ENCODE measurements around the gene DNAJC11. TPM values are rescaled to one million over a fixed set of nuclear protein-coding genes. Genes with fewer than 3 reads are reported as not detected.
"Not testable (repeated sequence)": the region's sequence is repeated elsewhere in the genome, so short reads cannot be mapped to it uniquely, and the experiment has no call there.

DNAJC11 gene
- total RNA-seq, 1 experiment from 2014 or later: 41.1 TPM

DNA sequence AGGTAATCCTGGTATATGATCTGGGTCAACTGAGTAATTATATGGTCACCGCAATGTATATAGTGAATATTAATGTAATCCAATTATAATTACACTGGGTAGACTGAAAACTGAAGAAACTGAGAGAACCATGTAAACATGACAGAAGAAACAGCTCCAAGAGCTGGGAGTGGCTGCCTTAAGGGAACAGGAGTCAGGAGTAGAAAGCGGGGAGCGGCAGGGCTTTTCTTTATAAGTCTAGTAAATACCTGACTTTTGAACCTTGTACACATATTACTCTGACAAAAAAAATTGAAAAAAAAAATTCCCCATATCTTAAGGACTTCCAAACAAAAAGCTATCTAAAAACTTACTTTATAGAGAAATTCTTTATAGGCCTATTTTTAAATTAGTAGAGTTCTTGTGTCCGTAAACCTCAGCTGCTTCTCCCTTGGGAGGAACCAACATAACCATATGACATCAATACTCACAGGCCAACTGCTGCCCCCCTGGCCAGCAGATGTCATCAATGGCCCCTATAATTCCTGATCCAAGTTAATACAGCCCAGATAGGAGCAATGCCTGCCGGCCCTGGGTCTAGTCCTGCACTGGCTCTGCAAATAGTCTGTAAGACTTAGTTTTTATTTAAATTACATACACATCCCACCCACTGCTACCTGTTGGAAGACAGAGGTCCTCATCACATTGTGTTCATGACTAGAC lies 43.1 kb downstream of the DNAJC11 start:
- DNase-seq (ENCODE audit: extremely low read depth, low read depth): no peak

DNA sequence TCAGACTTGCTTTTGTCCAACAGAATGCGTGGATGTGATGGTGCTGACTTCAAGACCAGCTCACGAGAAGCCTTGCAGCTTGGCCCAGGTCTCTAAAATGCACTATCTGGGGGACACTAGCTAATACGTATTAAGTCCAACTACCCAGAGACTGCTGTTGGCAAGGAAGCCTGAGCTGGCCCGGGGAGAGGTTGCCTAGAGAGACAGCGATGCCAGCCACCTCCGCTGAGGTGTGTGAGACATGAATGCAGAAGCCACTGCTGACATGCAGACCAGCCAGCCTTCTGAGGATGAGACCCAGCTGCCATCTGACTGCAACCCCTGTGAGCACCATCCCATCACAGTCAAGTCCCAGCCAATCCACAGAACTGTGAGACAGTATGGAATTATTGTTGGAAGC lies 44.5 kb downstream of the DNAJC11 start:
- DNase-seq (ENCODE audit: extremely low read depth, low read depth): no peak

DNA sequence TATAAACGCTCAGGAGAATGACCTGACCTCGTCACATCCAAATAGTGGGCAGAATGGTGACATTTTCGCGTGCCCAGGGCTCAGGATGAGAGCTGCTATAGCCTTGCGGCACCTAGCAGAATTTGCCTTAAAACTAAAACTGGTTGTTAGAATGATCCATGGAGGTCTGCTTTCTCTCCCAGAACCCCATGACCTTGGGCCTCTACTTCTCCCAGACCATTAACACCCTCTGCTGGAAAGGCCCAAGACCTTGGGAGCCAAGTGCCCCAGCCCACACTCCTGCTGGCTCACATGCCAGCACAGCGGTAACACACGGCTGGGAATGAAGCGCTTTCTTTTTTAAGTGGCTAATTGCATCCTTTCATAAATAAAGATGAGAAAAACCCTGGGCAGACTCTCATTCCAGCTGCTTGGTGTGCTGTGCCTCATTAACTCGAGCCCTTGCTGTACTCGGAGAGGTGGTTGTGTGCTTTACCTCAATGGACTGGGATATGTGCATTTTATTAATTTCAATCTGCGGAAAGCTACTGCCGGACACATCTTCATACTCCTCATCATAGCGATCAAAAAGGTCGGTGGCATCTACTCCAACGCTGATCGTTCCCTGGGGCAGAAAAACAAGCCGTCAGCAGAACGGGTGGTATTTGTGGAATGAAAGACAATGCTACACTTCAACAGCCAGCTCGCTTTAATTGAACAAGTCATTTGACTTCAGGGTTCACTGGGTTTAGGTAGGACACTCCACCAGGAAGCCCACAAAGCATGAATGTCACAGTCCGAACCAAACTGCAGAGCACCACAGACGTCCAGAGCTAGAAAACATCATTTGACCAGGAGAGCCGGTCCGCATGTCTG lies 48.0 kb downstream of the DNAJC11 start:
- no peak for DNase-seq (ENCODE audit: extremely low read depth, low read depth)

DNA sequence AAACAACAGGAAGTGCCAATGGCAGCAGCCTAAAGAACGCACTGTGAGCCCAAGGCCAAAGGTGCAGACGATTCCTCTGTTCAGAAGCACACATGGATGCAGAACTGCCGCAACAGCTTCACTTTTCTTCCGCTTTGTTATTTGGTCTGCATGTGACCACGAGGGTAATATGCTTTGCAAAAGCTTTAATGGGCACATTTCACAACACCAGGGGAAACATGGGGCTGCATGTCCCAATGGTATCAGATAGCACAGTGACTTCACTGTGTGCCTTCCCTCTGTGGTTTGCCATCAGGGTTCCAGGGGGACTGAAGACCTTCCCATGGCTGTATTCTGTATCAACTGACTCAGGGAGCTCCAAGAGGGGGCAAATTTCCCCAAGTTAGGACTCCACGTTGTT lies 48.6 kb downstream of the DNAJC11 start:
- DNase-seq (ENCODE audit: extremely low read depth, low read depth): no peak

DNA sequence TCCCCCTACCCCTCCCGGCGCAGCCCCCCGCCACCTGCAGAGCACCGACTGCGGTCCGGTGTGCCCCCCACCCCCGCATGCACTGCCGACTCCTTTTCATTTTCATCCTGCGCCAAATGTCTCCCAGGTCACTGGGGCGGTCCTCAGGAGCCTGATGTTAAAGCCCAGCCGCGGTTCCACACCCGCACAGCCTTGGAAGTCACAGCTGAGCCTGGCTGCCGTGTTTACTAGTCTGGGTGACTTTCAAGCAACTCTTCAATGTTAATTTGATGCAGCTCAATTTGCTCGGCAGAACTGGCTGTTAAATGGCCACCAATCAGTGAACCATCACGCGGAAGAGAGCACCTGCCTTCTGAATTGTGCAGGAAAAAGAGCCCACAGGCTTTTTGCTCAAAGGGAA lies 49.7 kb downstream of the DNAJC11 start:
- no peak for DNase-seq (ENCODE audit: extremely low read depth, low read depth)

DNA sequence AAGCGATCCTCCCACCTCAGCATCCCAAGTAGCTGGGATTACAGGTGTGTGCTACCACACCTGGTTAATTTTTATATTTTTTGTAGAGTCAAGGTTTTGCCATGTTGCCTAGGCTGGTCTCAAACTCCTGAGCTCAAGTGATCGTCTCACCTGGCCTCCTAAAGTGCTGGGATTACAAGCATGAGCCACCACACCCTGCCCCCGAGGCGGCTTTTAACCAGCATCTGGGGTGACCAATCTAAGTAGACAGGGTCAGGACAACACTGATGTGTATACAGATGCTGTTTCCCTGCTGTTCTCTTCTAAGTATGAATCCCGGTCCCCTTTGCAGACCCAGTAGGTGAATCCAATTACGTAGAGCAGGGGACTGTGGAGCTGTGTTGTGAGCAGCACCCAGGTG lies 53.1 kb downstream of the DNAJC11 start:
- DNase-seq (ENCODE audit: extremely low read depth, low read depth): no peak

DNA sequence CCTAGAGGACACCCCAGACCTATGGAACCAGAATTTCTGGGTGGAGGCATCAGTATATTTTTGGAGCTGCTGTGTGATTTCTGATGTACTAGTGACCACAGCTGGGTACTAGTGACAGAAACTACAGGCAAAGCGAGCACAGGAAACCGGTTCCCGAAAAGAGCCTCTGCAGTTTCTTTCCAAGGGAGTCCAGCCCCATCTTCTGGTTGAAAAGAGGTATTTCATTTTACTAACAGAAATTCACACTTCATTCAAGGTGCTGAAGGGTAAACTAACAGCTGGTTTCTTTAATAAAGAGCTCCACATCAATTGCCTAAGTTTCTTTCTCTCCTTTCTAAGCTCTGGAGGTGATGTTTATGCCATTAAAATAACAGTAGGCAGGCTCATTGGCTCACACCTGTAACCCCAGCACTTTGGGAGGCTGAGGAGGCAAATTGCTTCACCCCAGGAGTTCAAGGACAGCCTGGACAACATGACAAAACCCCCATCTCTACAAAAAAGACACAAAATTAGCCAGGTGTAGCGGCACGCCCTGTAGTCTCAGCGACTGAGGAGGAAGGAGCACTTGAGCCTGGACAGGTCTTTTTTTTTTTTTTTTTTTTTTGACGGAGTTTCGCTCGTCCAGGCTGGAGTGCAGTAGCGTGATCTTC lies 55.0 kb downstream of the DNAJC11 start:
- peak; percentile 18 for DNase-seq (ENCODE audit: extremely low read depth, low read depth)

DNA sequence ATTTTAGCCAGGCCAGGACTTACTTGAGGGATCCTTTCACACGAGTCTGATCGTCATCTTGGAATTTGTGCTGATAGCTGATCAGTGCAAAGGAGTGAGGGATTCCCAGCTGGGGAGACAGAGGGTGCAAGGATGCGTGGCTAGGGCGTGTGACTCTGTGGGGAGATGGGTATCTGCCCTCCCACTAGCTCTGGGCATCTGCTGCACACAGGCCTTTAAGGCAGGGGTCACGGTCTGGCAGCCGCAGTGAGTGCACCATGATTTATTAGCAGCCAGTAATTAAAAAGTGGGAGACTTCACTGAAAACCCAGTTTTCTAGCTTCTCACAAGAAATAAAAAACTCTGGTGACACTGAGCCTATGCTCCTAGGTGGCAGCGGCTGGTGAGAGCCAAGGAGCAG lies 56.6 kb downstream of the DNAJC11 start:
- DNase-seq (ENCODE audit: extremely low read depth, low read depth): no peak

DNA sequence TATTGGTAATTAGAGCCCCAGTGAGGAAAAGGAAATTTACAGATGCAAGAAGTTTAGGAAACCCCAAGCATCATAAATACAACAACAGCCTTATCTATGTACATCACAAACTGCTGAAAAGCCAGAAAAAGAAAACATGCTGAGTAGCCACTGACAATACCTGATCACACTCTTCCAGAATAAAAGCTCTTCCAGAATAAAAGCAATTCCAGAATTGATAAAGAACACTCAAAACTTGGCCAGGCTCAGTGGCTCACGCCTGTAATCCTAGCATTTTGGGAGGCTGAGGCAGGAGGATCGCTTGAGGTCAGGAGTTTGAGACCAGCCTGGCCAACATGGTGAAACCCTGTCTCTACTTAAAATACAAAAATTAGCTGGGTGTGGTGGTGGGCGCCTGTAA lies 60.7 kb downstream of the DNAJC11 start:
- DNase-seq (ENCODE audit: extremely low read depth, low read depth): not testable (repeated sequence)

DNA sequence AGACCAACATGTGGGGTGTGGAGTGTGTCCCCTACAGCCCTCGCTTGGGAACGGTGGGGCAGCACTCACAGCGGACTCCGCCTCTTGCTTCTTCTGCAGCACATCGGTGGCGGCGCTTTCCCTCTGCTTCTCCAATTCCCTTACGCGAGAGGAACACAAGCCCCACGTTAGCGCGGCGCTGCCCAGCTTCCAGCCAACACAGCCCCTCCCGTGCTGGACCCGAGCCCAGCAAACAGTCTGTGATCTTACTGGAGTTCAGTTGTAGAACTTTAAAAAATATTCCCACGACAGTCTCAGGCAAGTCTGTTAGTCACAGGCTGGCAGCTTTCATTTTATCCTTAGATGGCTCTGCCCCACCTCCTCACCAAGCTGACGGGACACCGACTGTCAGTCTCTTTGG lies 63.4 kb downstream of the DNAJC11 start:
- DNase-seq (ENCODE audit: extremely low read depth, low read depth): no peak

DNA sequence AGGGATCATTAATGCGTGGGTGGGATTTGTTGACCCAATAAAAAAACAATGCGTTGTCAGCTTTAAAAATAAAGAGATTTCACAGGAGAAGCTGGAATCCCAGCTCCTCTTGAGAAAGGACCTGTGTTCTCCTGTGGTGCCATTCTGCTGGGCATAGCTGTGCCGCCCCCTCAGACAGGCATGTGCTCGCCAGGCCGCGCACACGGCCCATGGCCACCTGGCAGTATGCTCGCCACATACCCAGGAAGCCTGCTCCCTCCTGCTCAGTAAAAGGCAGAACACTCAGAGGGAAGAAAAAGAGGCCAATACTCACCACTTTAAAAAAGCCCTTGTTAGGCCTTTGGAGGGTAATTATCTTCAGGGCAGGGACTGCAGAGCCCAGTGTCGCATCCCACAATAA lies 63.8 kb downstream of the DNAJC11 start:
- DNase-seq (ENCODE audit: extremely low read depth, low read depth): no peak

DNA sequence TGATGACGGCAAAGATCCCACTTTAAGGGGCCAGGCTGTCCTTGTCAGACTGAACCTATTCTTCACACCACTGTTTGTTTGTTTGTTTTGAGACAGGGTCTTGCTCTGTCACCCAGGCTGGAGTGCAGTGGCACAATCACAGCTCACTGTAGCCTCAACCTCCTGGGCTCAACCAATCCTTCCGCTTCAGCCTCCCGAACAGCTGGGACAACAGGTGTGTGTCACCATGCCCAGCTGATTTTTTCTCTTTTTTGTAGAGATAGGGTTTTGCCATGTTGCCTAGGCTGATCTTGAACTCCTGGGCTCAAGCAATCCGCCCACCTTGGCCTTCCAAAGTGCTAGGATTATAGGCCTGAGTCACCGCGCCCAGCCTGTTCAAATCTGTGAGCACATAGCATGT lies 64.8 kb downstream of the DNAJC11 start:
- not testable (repeated sequence) for DNase-seq (ENCODE audit: extremely low read depth, low read depth)

DNA sequence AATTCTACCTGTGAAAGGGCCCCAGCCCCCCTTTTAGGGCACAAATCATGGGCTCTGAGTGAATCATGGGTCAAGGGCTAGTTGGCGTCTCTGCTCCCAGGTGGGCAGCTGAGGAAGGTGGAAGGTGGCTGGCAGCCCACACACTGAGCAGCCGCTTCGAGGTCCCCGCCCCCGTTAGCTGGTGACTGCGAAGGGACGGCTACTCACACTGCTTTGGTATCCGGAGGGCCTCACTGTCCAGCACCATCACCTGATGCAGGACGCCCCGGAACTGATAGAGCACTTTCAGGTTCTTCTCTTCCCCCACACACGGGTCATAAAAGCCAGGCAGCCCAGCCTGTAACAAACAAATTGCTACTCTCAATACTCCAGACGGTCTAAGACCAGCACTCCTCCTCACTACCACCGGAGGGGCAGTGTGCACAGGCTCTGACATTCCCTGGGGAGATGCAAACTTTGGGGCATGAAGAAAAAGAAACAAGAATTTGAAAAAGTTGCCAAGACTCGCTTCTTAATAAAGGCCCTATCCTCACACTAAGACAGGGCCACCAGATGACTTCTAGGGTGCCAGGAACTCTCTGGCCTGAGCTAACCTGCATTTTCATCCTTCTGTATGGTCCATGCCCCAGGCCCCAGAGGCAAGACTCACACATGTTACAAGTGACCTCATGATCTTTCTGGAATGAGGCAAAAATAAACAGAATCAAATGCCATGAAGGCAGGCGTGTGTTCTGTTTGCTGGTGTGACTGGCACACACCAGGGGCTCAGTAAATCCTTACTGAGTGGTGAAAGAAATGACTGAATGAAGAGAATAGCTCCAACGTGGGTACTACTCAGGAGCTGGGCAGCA lies 65.5 kb downstream of the DNAJC11 start:
- no peak for DNase-seq (ENCODE audit: extremely low read depth, low read depth)

DNA sequence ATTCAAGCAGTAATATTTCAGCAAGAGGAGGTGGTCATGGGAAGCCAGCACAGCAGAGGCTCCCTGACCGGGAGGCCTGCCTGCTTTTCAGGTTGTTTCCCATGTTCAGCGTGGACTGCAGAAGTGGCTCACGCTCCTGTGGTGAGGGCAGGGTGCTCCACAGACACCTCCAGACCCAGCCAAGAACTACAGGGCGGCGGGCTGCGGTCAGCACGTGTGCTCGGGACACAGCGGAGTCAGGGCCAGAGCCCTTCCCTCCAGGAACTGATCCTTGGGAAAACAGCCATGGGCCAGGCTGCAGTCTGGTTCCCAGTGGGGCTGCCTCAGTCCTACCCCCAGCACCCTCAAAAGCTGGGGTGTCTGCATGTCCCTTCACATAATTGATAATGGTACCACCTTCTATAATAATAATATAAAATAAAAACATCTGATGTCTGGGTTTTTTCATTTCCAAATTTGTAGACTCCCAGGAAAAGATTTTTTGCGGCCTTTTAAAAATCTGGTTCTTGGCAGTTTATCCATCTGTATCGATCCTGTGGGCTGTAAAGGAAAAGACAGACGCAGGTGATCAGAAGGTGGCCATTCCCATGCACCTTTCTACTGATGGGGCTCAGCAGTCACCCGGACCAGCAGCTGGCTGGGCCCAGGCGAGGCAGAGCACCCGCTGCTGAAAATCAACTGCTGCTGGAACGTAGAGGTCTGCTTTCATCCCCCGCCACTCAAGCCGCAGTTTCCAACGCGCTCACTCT lies 66.3 kb downstream of the DNAJC11 start:
- no peak for DNase-seq (ENCODE audit: extremely low read depth, low read depth)

DNA sequence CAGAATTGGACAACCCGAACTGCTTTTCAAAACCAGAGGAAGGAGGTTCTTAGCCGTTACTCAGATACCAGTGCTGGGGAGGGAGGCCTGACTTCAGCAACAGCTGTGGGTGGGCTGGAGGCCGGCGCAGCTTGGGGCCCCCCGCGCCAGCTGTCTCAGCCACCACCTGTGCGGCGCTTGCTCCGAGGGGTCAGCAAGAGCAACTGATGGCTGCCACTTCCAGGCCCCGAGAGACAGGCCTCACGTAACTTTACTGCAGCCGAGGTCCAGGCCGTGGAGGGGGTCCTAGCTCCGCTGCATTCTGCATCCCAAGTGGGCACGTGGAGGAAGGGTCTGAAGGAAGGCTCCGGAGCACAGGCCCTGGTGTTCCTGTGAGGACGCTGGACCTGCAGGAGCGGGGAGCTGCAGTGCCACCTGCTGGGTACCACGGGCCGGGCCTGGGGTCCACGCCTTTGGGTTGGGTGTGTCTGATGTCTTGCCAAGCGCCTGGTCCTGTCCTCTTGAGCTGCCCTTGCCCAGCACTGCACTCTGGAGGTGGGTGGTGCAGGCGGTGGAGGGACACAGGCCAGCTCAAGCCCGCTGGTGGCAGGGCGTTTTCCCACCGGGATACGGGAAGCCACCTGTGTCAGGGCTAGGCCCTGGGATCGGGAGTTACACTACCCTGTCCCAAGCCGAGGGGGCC lies 67.1 kb downstream of the DNAJC11 start:
- peak; percentile 26 for DNase-seq (ENCODE audit: extremely low read depth, low read depth)

DNA sequence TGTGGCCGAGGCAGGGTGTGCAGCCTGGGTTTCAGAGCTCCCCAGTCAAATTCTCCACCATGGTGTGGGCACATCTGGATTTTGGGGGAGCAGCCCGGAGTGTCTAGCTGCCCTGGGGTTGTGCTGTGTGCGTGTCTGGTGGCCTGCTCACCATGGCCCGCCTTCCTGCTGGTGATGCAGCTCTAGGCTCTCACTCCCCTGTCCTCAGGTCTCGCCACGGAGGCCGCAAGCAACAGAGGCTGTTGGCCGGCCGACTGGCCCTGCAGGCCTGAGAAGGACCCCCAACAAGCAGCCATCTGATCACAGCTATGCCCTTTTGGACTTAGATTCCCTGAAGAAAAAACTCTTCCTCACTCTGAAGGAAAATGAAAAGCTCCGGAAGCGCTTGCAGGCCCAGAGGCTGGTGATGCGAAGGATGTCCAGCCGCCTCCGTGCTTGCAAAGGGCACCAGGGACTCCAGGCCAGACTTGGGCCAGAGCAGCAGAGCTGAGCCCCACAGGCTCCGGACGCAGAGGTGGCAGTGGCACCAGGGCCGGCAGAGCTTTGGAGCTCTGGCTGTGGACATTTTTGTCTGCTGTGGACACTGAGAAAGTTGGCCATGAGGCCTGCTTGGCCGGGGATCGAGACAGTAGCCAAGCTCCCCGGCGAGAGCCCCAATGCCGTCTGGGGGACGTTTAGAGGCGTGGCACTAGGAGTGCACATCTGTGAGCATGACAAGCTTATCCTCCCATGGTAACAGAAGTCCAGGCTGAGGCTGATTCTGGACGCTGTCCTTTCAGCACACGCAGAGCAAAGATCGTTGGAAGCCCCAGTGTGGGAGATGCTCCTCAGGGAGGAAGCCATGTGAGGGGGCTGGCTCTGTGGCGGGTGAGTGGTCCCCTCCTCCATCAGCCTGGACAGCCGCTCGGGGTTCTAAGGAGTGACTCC lies 68.8 kb downstream of the DNAJC11 start:
- no peak for DNase-seq (ENCODE audit: extremely low read depth, low read depth)

DNA sequence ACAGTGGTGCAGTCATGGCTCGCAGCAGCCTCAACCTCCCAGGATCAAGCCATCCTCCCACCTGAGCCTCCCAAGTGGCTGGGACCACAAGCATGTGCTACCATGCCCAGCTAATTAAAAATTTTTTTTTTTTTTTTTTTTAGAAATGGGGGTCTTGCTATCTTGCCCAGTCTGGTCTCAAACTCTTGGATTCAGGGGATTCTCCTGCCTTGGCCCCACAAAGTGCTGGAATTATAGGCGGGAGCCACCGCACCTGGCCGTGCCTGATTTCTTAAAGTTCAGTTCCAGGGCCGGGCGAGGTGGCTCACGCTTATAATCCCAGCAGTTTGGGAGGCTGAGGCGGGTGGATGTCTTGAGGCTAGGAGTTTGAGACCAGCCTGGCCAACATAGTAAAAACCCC lies 70.6 kb downstream of the DNAJC11 start:
- DNase-seq (ENCODE audit: extremely low read depth, low read depth): no peak

DNA sequence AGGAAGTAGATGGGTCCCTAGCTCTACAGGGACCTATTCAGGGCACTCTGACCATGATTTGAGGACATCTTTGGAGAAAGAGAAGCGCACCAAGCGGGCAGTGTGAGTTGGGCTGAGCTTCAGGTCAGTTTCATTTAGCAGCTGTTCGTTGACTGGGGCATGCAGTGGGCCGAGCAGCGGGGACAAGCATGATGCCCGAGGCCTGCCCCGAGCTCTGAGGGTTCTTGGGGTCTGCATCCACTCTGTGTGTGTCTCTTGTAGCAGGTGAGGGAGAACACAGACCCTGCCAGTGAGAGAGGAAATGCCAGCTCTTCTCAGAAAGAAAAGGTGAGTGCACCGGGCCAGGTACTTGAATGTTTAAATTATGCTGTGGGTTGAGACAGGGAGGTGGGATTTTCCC lies 71.6 kb downstream of the DNAJC11 start:
- no peak for DNase-seq (ENCODE audit: extremely low read depth, low read depth)
